Measurements from ENCODE around the gene SMTNL1.
A peak's percentile ranks its signal among the peaks of the same experiment; 100 is the strongest.

Gene SMTNL1

DNA sequence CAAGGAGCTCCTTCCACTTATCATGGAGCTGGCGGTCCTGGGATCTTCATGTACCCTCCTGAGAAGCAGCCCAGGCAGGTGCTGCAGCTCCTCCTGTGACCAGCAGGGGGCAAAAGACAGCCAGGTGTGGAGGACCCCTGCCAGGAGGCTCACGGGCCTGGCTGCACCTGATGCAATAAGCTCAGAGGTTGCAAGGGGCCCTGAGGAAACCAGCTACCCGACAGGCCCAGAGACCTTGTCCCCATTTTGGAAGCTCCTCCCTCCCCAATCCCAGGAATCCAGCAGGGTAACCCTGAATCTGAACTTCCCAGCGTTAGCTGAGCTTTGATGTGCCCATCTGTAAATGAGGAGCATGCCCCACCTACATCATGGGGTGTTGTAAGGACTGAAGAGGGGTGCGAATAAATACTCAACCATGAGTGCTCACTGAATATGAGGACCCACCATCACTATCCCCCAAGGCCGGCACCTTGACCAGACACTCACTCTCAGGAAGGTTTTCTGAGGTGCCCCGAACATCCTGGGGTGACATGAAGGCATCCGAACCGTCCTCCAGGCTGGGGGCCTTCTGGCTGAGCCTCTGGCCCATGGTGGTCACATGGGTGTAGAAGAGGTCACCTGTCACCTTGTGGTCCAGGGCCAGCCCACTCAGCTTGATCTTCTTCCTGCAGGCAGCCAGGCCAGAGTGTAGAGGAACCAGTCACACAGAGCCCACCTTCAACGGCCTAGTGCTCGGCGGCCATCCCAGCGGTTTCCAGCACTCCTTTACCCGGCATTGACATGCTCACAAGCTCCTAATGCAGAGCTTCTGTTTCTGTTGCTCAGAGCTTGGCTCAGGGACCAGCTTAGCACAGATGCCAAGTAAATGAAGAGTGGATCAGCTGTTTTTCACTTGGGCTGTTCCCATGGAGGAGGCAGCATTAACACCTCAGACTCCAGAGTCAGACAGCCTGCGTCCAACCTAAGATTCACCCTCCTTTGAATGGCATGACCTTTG lies 43.6 kb upstream of the SMTNL1 start:
- peak overlapping the region; percentile 83 for H2AK5ac ChIP-seq (ENCODE audit: low read length)
- no peaks in the 10 kb centered on the region for H3K79me2 ChIP-seq (ENCODE audit: control insufficient read depth, insufficient read depth, low read length)
- H3K23ac ChIP-seq (ENCODE audit: low read length): no peak overlapping the region
- H2BK5ac ChIP-seq (ENCODE audit: low read length): peak overlapping the region; percentile 91
- H3K4ac ChIP-seq (ENCODE audit: low read depth, low read length): peak overlapping the region; percentile 93
- H2BK15ac ChIP-seq (replicated peaks; ENCODE audit: low read depth): no peak overlapping the region
- WGBS (ENCODE audit: extremely low coverage, insufficient coverage, low lambda C conversion rate): no CpG with 5 or more reads among the region's 15 CpGs
- peak overlapping the region; percentile 42 for H4K5ac ChIP-seq (ENCODE audit: low read length)
- no peaks in the 10 kb centered on the region for H3K27me3 ChIP-seq (ENCODE audit: insufficient read depth, low read length, poor library complexity)
- peak; percentile 95 for DNase-seq
- no peaks in the 10 kb centered on the region for H3K79me1 ChIP-seq (ENCODE audit: low read length)
- peak overlapping the region; percentile 82 for H3K56ac ChIP-seq (ENCODE audit: low read length)
- no peak overlapping the region for H3K27ac ChIP-seq (ENCODE audit: low read depth, low read length)
- peak overlapping the region; percentile 42 for H3K9ac ChIP-seq (ENCODE audit: low read length)
- no peak overlapping the region for H3K4me3 ChIP-seq (ENCODE audit: low read length)
- H3K4me2 ChIP-seq (ENCODE audit: low read length): no peak overlapping the region
- H3K36me3 ChIP-seq (ENCODE audit: control insufficient read depth, insufficient read depth, low read length): no peaks in the 10 kb centered on the region
- H2BK120ac ChIP-seq (ENCODE audit: low read depth, low read length): peak overlapping the region; percentile 55
- H4K8ac ChIP-seq (ENCODE audit: low read depth, low read length): no peak overlapping the region
- H3K4me1 ChIP-seq (ENCODE audit: control insufficient read depth, low read depth, low read length): peaks cover 5% of the 10 kb centered on the region
- H3K18ac ChIP-seq (ENCODE audit: low read length): peak overlapping the region; percentile 11

DNA sequence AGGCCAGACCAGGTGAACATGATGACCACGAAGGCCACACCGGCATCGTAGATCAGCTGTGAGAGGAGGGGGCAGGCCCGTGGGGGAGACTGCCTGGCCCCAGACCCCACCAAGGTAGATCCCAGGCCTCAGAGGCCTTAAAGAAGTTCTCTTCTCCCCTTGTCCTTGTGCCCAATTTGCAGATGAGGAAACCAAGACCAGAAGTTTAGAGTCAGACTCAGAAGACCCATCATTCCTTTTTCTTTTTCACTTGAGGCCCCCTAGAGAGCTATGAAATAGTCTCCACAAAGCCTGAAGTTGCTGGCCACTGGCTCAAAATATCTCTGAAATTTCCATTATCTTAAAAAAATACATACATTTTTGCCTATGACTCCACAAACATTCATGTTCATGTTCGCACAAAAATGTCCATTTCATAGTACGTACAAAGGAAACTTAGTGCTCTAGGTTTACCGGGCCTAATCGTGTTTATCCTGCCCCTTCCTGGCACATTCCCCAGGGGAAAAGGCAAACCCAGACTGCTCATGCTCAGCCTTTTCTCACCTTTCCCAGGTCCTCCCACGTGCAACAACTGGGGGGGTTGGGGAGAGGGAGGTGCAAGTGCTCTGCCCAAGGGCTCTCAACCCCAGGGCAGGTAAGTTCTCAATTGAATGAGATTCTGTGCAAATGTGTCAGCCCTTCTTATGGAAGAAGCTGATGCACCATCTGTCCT lies 41.1 kb upstream of the SMTNL1 start:
- Histone ChIP-seq H3K79me1 (ENCODE audit: low read length) (no peaks in the 10 kb centered on the region), H3K4me3 (ENCODE audit: low read length) (no peak overlapping the region), H3K4me1 (ENCODE audit: control insufficient read depth, low read depth, low read length) (peaks cover 12% of the 10 kb centered on the region)

GRCh38 chr11:57497303-57498247 lies 39.8 kb upstream of the SMTNL1 start:
- Histone ChIP-seq H4K5ac (ENCODE audit: low read length) (no peak overlapping the region), H3K4me1 (ENCODE audit: control insufficient read depth, low read depth, low read length) (peaks cover 12% of the 10 kb centered on the region), H4K8ac (ENCODE audit: low read depth, low read length) (no peak overlapping the region), H2BK5ac (ENCODE audit: low read length) (no peak overlapping the region), H3K4me3 (ENCODE audit: low read length) (no peak overlapping the region), H2BK15ac (replicated peaks; ENCODE audit: low read depth) (no peak overlapping the region), H3K4me2 (ENCODE audit: low read length) (no peak overlapping the region), H3K23ac (ENCODE audit: low read length) (no peak overlapping the region), H3K4ac (ENCODE audit: low read depth, low read length) (no peak overlapping the region), H3K36me3 (ENCODE audit: control insufficient read depth, insufficient read depth, low read length) (no peaks in the 10 kb centered on the region), H3K56ac (ENCODE audit: low read length) (no peak overlapping the region), H3K9ac (ENCODE audit: low read length) (no peak overlapping the region), H3K27me3 (ENCODE audit: insufficient read depth, low read length, poor library complexity) (no peaks in the 10 kb centered on the region), H3K27ac (ENCODE audit: low read depth, low read length) (no peak overlapping the region), H2BK120ac (ENCODE audit: low read depth, low read length) (no peak overlapping the region), H2AK5ac (ENCODE audit: low read length) (no peak overlapping the region), H3K79me1 (ENCODE audit: low read length) (no peaks in the 10 kb centered on the region), H3K79me2 (ENCODE audit: control insufficient read depth, insufficient read depth, low read length) (no peaks in the 10 kb centered on the region), H3K18ac (ENCODE audit: low read length) (no peak overlapping the region)
- no peak for DNase-seq
- WGBS (ENCODE audit: extremely low coverage, insufficient coverage, low lambda C conversion rate): no CpG with 5 or more reads among the region's 15 CpGs

More for the DNA sequence above, 41.1 kb upstream of the SMTNL1 start:
- Histone ChIP-seq H3K56ac (ENCODE audit: low read length) (peak overlapping the region; percentile 30), H3K23ac (ENCODE audit: low read length) (no peak overlapping the region), H3K4me2 (ENCODE audit: low read length) (no peak overlapping the region), H2BK120ac (ENCODE audit: low read depth, low read length) (no peak overlapping the region), H3K36me3 (ENCODE audit: control insufficient read depth, insufficient read depth, low read length) (no peaks in the 10 kb centered on the region), H3K9ac (ENCODE audit: low read length) (no peak overlapping the region), H3K4ac (ENCODE audit: low read depth, low read length) (no peak overlapping the region), H3K79me2 (ENCODE audit: control insufficient read depth, insufficient read depth, low read length) (no peaks in the 10 kb centered on the region), H3K27ac (ENCODE audit: low read depth, low read length) (no peak overlapping the region), H2BK5ac (ENCODE audit: low read length) (no peak overlapping the region), H4K5ac (ENCODE audit: low read length) (no peak overlapping the region), H3K27me3 (ENCODE audit: insufficient read depth, low read length, poor library complexity) (no peaks in the 10 kb centered on the region), H2AK5ac (ENCODE audit: low read length) (peak overlapping the region; percentile 20), H2BK15ac (replicated peaks; ENCODE audit: low read depth) (no peak overlapping the region), H3K18ac (ENCODE audit: low read length) (no peak overlapping the region), H4K8ac (ENCODE audit: low read depth, low read length) (no peak overlapping the region)
- DNase-seq: no peak
- WGBS (ENCODE audit: extremely low coverage, insufficient coverage, low lambda C conversion rate): no CpG with 5 or more reads among the region's 9 CpGs

GRCh38 chr11:57498540-57498939 lies 38.9 kb upstream of the SMTNL1 start:
- no peak overlapping the region for H3K9ac ChIP-seq (ENCODE audit: low read length)
- peaks cover 12% of the 10 kb centered on the region for H3K4me1 ChIP-seq (ENCODE audit: control insufficient read depth, low read depth, low read length)
- H3K23ac ChIP-seq (ENCODE audit: low read length): no peak overlapping the region
- H2BK120ac ChIP-seq (ENCODE audit: low read depth, low read length): no peak overlapping the region
- no peak overlapping the region for H2AK5ac ChIP-seq (ENCODE audit: low read length)
- no peaks in the 10 kb centered on the region for H3K36me3 ChIP-seq (ENCODE audit: control insufficient read depth, insufficient read depth, low read length)
- H3K79me1 ChIP-seq (ENCODE audit: low read length): no peaks in the 10 kb centered on the region
- H3K4me3 ChIP-seq (ENCODE audit: low read length): no peak overlapping the region
- H3K79me2 ChIP-seq (ENCODE audit: control insufficient read depth, insufficient read depth, low read length): no peaks in the 10 kb centered on the region
- H2BK15ac ChIP-seq (replicated peaks; ENCODE audit: low read depth): no peak overlapping the region
- no peak for DNase-seq
- H4K5ac ChIP-seq (ENCODE audit: low read length): no peak overlapping the region
- WGBS (ENCODE audit: extremely low coverage, insufficient coverage, low lambda C conversion rate): no CpG with 5 or more reads among the region's 6 CpGs
- no peaks in the 10 kb centered on the region for H3K27me3 ChIP-seq (ENCODE audit: insufficient read depth, low read length, poor library complexity)
- no peak overlapping the region for H3K4me2 ChIP-seq (ENCODE audit: low read length)
- H3K18ac ChIP-seq (ENCODE audit: low read length): no peak overlapping the region
- no peak overlapping the region for H2BK5ac ChIP-seq (ENCODE audit: low read length)
- H3K56ac ChIP-seq (ENCODE audit: low read length): no peak overlapping the region
- H4K8ac ChIP-seq (ENCODE audit: low read depth, low read length): no peak overlapping the region
- H3K4ac ChIP-seq (ENCODE audit: low read depth, low read length): no peak overlapping the region
- H3K27ac ChIP-seq (ENCODE audit: low read depth, low read length): no peak overlapping the region

GRCh38 chr11:57499413-57499982 lies 37.9 kb upstream of the SMTNL1 start:
- Histone ChIP-seq H3K4me2 (ENCODE audit: low read length) (peak overlapping the region; percentile 49), H3K4me3 (ENCODE audit: low read length) (no peak overlapping the region), H3K27ac (ENCODE audit: low read depth, low read length) (peak overlapping the region; percentile 28), H3K9ac (ENCODE audit: low read length) (peak overlapping the region; percentile 84), H3K4me1 (ENCODE audit: control insufficient read depth, low read depth, low read length) (peaks cover 12% of the 10 kb centered on the region), H3K79me1 (ENCODE audit: low read length) (no peaks in the 10 kb centered on the region), H3K23ac (ENCODE audit: low read length) (no peak overlapping the region), H2BK120ac (ENCODE audit: low read depth, low read length) (no peak overlapping the region), H4K5ac (ENCODE audit: low read length) (no peak overlapping the region), H3K4ac (ENCODE audit: low read depth, low read length) (no peak overlapping the region), H3K18ac (ENCODE audit: low read length) (no peak overlapping the region), H2AK5ac (ENCODE audit: low read length) (no peak overlapping the region), H2BK5ac (ENCODE audit: low read length) (no peak overlapping the region), H3K36me3 (ENCODE audit: control insufficient read depth, insufficient read depth, low read length) (no peaks in the 10 kb centered on the region), H3K56ac (ENCODE audit: low read length) (peak overlapping the region; percentile 92), H3K27me3 (ENCODE audit: insufficient read depth, low read length, poor library complexity) (no peaks in the 10 kb centered on the region), H2BK15ac (replicated peaks; ENCODE audit: low read depth) (no peak overlapping the region), H4K8ac (ENCODE audit: low read depth, low read length) (no peak overlapping the region), H3K79me2 (ENCODE audit: control insufficient read depth, insufficient read depth, low read length) (no peaks in the 10 kb centered on the region)
- no CpG with 5 or more reads among the region's 35 CpGs for WGBS (ENCODE audit: extremely low coverage, insufficient coverage, low lambda C conversion rate)
- peak; percentile 98 for DNase-seq

All from mesendoderm (in vitro differentiated cells).